GM18499 (cell line): Measurements from ENCODE around the gene C10orf88.
"Not testable (repeated sequence)": the region's sequence is repeated elsewhere in the genome, so short reads cannot be mapped to it uniquely, and the experiment has no call there.

Experiments
- ATAC-seq: cut with Tn5 transposase; IDR thresholded peaks from one replicate; pipeline ENCODE4 v1.9.1; 2021; ENCODE audit warnings: moderate number of reproducible peaks; ENCODE audit not compliant: insufficient read depth, unreplicated experiment

C10orf88 gene

DNA sequence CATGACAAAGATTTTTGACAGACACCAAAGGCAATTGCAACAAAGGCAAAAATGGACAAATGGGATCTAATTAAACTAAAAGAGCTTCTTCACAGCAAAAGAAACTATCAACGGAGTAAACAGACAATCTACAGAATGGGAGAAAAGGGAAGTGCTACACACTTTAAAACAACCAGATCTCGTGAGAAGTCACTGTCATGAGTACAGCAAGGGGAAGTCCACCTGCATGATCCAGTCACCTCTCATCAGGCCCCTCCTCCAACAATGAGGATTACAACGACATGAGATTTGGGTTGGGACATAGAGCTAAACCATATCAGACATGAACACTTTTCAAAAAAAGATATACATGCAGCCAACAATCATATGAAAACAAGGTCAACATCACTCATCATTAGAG is 14.7 kb upstream of the C10orf88 start:
- no peak for ATAC-seq

GRCh38 chr10:122966879-122967278 is 12.9 kb upstream of the C10orf88 start:
- ATAC-seq, result no peak

- ATAC-seq, result no peak
These were observed 8.4 kb upstream of the C10orf88 start for GRCh38 chr10:122962405-122962804.

- no peak for ATAC-seq
These were observed 3.4 kb upstream of the C10orf88 start for GRCh38 chr10:122957474-122957873.

DNA sequence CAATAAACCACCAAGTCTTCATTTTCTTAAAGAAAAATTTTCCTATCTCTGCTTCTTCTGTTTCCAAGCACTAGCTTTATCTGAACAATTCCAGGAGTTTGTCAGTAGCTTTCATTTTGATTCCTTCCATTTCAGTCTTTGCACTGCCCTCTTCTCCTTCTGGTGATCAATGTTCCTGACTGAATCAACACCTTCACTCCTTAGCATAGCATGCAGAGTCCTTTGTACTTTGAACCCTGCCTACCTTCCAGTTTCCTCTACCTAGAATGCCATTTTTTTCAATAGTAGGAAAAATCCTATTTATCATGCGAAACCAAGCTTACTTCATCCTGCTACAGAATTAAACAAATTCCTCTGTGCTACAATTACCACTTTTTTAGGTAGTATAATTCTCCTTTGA is 1.9 kb upstream of the C10orf88 start:
- no peak for ATAC-seq

DNA sequence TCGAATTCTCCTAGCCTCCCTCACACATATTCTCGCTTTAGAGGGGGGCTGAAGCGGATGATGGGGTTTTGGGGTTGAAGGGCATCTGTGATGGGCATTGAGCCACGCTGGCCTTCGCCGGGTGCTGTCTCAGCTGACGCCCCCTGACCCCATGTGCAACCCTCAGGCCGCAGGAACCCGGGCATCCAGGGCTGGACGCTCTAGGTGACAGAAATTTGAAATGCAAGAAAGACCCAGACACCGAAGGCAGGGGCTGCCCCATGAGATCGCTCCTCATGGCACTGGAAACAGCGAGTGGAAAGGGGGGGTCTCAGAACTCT is 664 bp upstream of the C10orf88 start:
- no peak for ATAC-seq

DNA sequence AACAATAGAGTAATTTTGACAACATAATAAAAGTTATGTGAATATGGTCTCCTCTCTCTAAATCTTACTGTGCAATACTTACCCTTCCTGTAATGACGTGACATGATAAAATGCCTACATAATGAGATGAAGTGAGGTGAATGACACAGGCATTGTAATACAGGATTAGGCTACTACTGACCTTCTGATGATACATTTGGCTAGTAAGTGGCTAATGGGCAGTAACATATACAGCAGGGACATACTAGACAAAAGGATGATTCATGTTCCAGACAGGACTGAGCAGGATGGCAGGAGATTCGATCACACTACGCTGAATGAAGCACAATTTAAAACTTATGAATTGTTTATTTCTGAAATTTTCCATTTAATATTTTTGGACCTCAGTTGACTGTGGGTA is 4.7 kb downstream of the C10orf88 start:
- no peak for ATAC-seq

- ATAC-seq, result no peak
These were observed 14.0 kb downstream of the C10orf88 start for GRCh38 chr10:122939856-122940543.

- ATAC-seq, result no peak
These were observed 14.7 kb downstream of the C10orf88 start for GRCh38 chr10:122939133-122939855.

DNA sequence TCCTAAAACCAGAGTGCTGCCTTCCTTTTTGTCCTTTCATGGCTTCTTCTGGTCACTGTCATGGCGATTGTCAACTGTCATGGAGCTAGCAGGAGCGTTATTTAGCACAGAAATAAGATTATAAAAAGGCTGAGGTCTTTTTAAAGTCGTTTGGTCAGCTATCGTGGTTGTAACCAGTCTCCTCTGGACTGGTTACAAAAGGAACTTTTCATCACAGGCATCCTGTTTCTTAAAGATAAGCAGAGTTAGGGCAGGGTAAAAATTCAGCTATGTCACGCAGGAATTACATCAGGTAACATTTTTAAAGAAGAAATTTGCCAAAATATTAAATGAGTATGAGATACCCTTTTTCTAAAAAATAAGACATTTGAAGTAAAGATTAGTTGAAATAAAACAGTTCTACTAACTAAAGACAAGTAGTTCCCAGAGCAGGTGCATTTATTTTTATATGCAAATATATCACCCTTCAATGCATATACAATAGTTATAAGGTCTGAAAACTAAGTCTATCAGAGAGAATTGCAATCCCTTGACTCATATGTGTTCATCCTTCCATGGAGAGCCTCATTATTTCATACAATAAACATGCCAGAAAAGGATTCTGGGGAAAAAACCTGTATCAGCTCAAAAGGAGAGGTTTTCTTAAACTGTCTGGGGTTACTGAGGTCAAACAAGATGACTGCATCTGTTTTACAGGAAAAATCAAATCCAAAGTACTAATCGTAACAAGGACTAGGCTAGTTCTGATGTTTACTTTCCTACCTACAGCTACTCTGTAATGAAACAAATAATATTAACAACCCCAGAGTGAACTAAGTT is 22.7 kb downstream of the C10orf88 start:
- ATAC-seq, result no peak

DNA sequence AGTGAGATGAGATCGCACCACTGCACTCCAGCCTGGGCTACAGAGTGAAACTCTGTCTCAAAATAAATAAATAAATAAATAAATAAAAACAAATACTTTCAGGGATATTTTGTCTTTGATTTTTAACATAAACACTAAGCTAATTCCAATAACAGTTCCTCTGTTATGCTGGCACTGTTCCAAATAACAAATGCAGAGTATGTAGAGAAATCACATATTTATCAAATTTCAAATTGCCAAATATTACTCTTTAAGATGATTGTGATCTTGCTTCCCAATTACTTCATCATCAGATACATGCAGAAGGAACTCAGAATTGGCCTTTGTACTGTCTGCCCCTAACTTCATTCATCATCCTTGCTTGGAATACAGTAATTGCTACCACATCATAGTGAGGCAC is 23.9 kb downstream of the C10orf88 start:
- ATAC-seq, result no peak

- ATAC-seq, result no peak
These were observed 38.3 kb downstream of the C10orf88 start for GRCh38 chr10:122915700-122916099.

DNA sequence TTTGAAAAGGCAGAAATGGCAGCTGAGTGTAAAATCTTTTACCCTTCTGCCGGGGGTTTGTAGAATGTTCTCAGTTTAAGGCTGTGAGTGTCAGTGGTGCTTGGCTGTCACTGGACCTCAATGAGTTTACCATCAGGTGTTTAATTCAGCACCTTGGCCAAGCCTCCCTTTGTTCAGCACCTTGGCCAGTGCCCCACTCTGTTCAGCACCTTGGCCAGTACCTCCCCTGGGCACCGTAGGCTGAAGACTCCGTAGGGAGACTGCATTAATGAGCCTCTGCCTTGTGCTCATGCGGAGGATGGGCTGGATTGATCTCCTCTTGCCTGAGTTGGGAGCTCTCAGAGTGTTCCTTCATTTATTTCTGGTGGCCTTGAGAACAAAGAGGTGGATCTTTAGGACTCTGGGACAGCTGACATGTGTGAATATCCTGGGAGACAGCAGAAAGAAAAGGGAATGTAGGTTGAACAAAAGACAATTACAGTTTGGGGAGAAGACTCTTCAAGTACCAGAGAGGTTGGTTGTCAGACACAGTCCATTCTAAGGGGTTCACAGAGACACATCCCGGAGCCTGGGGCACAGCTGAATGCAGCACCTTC is 42.0 kb downstream of the C10orf88 start:
- ATAC-seq, result no peak

DNA sequence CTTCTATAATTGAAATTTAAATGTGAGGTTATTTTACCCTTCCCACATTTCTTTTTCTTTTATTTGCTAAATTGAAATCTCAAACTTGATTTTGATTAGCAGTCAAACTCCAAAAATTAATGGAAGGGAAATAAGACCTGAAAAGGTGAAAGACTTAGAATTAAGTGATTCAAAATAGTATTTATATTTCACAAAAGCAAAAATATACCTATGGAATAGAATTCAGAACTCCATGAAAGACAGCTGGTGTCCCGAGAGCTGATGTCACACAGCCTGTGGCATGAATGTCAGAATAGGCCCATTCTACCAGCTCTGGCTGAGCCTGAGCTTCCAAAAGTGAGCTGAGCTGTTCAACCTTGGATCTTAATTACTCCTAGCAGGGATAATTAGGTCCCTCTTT is 43.7 kb downstream of the C10orf88 start, which contains the start of gene FAM24A:
Gene FAM24A (plus strand): TSS at position 301 of the 400 bp plus-strand sequence. CDS start 1,025 bp downstream, outside the sequence.
- no peak for ATAC-seq

- not testable (repeated sequence) for ATAC-seq
These were observed 50.2 kb downstream of the C10orf88 start for GRCh38 chr10:122903861-122904260.

DNA sequence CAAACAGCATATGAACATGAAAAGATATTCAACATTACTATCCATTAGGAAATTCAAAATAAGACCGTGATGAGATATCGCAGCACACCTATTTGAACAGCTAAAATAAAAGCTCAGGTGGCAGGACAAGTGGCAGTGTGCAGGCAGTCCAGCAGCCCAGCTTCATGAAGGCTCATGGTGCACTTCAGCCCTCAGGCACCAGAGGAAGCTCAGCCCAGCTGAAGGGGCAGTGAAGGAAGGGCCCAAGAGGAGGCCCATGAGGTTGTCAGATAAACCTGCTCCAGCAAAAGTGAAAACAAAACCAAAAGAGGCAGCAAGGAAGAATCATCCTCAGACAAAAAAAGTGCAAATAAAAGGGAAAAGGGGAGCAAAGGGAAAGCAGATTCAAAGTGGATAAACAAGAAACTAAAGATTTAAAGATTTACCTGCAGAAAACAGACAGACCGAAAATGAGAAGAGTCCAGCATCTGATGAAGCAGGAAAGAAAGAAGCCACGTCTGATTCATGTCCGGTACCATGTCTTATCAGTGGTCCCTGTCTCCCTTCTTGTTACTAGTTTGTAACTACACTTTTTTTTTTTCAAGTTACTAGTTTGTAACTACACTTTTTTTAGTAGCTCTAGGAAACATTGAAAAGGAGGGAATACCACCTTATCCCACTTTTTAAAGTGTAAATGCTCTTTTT is 59.6 kb downstream of the C10orf88 start:
- ATAC-seq, result no peak

DNA sequence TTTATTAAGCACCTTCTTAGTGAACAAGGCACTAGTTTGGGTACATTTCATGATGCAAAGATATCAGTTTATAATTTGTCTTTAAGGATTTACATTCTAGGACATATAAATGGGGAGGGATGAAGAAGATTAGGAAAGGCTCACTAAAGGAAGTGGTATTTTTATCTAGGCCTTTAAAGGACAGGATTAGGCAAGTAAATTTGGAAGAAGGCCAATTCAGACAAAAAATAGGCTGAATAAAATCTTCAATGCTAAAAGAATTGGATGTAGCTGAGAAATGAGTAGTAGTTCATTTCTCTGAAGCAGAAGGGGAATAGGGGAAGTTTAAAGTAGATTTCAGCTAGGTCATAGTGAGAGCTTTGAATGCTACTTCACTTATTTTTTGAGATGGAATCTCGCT is 69.9 kb downstream of the C10orf88 start:
- no peak for ATAC-seq

- ATAC-seq, result no peak
These were observed 71.3 kb downstream of the C10orf88 start for GRCh38 chr10:122882766-122883165.
